ENCODE results near the gene LGALS1. TPM values are rescaled to one million over a fixed set of nuclear protein-coding genes. Genes with fewer than 3 reads are reported as not detected.
A peak's percentile ranks its signal among the peaks of the same experiment; 100 is the strongest.

The LGALS1 gene
- total and polyA plus RNA-seq, 4 donors, result 347 to 1,622 (median 947) TPM

- ATAC-seq (ENCODE audit: insufficient read depth, low FRiP score) (no peak), DNase-seq (no peak)
- no peak overlapping the region for H3K4me3 ChIP-seq
- WGBS, 2 donors, result 75 to 77% methylated on average over 13 of the region's 13 CpGs
- no peak for TF ChIP-seq CTCF (IDR thresholded peaks at IDR 0.05; ENCODE audit: control extremely low read depth, extremely low read depth)
- peaks cover 0 to 23% (median 10%) of the 10 kb centered on the region in 5 donors for H3K4me1 ChIP-seq (ENCODE audit: control insufficient read depth in 5 of 5, insufficient read depth in 5 of 5, low read length in 5 of 5)
- H3K9me3 ChIP-seq (ENCODE audit: control insufficient read depth in 4 of 4, insufficient read depth in 3 of 4, low read length in 3 of 4), result no peaks in the 10 kb centered on the region
- peak overlapping the region in 1 of 2 donors; percentile 36 for H3K27ac ChIP-seq (ENCODE audit: low read depth in 1 of 2, low read length in 1 of 2)
- peaks cover under 1 to 47% (median 19%) of the 10 kb centered on the region in 4 donors for H3K36me3 ChIP-seq (ENCODE audit: control insufficient read depth in 4 of 4, insufficient read depth in 4 of 4, low read length in 4 of 4)
- H3K9ac ChIP-seq (ENCODE audit: insufficient read depth in 1 of 2, low read length in 2 of 2), result peak overlapping the region in 1 of 2 donors; percentile 32
- no peaks in the 10 kb centered on the region for H3K27me3 ChIP-seq (ENCODE audit: control insufficient read depth in 3 of 3, insufficient read depth in 3 of 3, low read length in 2 of 3)
Observed at GRCh38 chr22:37626556-37627075, 48.8 kb upstream of the LGALS1 start.

- H3K36me3 ChIP-seq (ENCODE audit: control insufficient read depth in 4 of 4, insufficient read depth in 4 of 4, low read length in 4 of 4), result peaks cover 0 to 50% (median 23%) of the 10 kb centered on the region in 4 donors
- no peaks in the 10 kb centered on the region for H3K9me3 ChIP-seq (ENCODE audit: control insufficient read depth in 4 of 4, insufficient read depth in 3 of 4, low read length in 3 of 4)
- H3K27me3 ChIP-seq (ENCODE audit: control insufficient read depth in 3 of 3, insufficient read depth in 3 of 3, low read length in 2 of 3), result no peaks in the 10 kb centered on the region
- DNase-seq (no peak), ATAC-seq (ENCODE audit: insufficient read depth, low FRiP score) (no peak)
- peaks cover 0 to 25% (median 10%) of the 10 kb centered on the region in 5 donors for H3K4me1 ChIP-seq (ENCODE audit: control insufficient read depth in 5 of 5, insufficient read depth in 5 of 5, low read length in 5 of 5)
- peak overlapping the region in 1 of 2 donors; percentile 48 for H3K27ac ChIP-seq (ENCODE audit: low read depth in 1 of 2, low read length in 1 of 2)
- TF ChIP-seq CTCF (IDR thresholded peaks at IDR 0.05; ENCODE audit: control extremely low read depth, extremely low read depth), result no peak
- H3K9ac ChIP-seq (ENCODE audit: insufficient read depth in 1 of 2, low read length in 2 of 2), result no peak overlapping the region
- H3K4me3 ChIP-seq, result no peak overlapping the region
- WGBS, 2 donors, result 35 to 56% methylated on average over 7 of the region's 7 CpGs
Observed at GRCh38 chr22:37627121-37627520, 48.3 kb upstream of the LGALS1 start.

GRCh38 chr22:37627545-37627944, 47.9 kb upstream of the LGALS1 start:
- no peaks in the 10 kb centered on the region for H3K9me3 ChIP-seq (ENCODE audit: control insufficient read depth in 4 of 4, insufficient read depth in 3 of 4, low read length in 3 of 4)
- H3K27me3 ChIP-seq (ENCODE audit: control insufficient read depth in 3 of 3, insufficient read depth in 3 of 3, low read length in 2 of 3), result no peaks in the 10 kb centered on the region
- ATAC-seq (ENCODE audit: insufficient read depth, low FRiP score) (no peak), DNase-seq (no peak)
- peak overlapping the region in 1 of 2 donors; percentile 48 for H3K27ac ChIP-seq (ENCODE audit: low read depth in 1 of 2, low read length in 1 of 2)
- peaks cover 0 to 30% (median 10%) of the 10 kb centered on the region in 5 donors for H3K4me1 ChIP-seq (ENCODE audit: control insufficient read depth in 5 of 5, insufficient read depth in 5 of 5, low read length in 5 of 5)
- H3K36me3 ChIP-seq (ENCODE audit: control insufficient read depth in 4 of 4, insufficient read depth in 4 of 4, low read length in 4 of 4), result peaks cover 0 to 53% (median 23%) of the 10 kb centered on the region in 4 donors
- no peak overlapping the region for H3K9ac ChIP-seq (ENCODE audit: insufficient read depth in 1 of 2, low read length in 2 of 2)
- no peak overlapping the region for H3K4me3 ChIP-seq
- TF ChIP-seq CTCF (IDR thresholded peaks at IDR 0.05; ENCODE audit: control extremely low read depth, extremely low read depth), result no peak
- WGBS, 2 donors, result 28 to 54% methylated on average over 6 of the region's 6 CpGs

- Histone ChIP-seq H3K27ac (ENCODE audit: low read depth in 1 of 2, low read length in 1 of 2) (no peak overlapping the region), H3K9me3 (ENCODE audit: control insufficient read depth in 4 of 4, insufficient read depth in 3 of 4, low read length in 3 of 4) (no peaks in the 10 kb centered on the region), H3K9ac (ENCODE audit: insufficient read depth in 1 of 2, low read length in 2 of 2) (no peak overlapping the region), H3K4me3 (no peak overlapping the region), H3K36me3 (ENCODE audit: control insufficient read depth in 4 of 4, insufficient read depth in 4 of 4, low read length in 4 of 4) (peaks cover 0 to 49% (median 21%) of the 10 kb centered on the region in 4 donors), H3K27me3 (ENCODE audit: control insufficient read depth in 3 of 3, insufficient read depth in 3 of 3, low read length in 2 of 3) (no peaks in the 10 kb centered on the region), H3K4me1 (ENCODE audit: control insufficient read depth in 5 of 5, insufficient read depth in 5 of 5, low read length in 5 of 5) (peaks cover 1 to 39% (median 18%) of the 10 kb centered on the region in 5 donors)
- ATAC-seq (ENCODE audit: insufficient read depth, low FRiP score) (no peak), DNase-seq (no peak)
- TF ChIP-seq CTCF (IDR thresholded peaks at IDR 0.05; ENCODE audit: control extremely low read depth, extremely low read depth), result no peak
- 91 to 93% methylated on average over 8 of the region's 8 CpGs for WGBS, 2 donors
Observed at GRCh38 chr22:37628830-37629229, 46.6 kb upstream of the LGALS1 start.

All from lung (tissue), 12 donors.